GM21619 (cell line): ENCODE results near the gene SMOC2.

Experiments used
- ATAC-seq: cut with Tn5 transposase; IDR thresholded peaks from one replicate; pipeline ENCODE4 v1.9.1; 2021; ENCODE audit not compliant: unreplicated experiment

SMOC2 gene

GRCh38 chr6:168442646-168443045, 1.7 kb downstream of the SMOC2 start:
- no peak for ATAC-seq

GRCh38 chr6:168447282-168447681, 6.3 kb downstream of the SMOC2 start:
- no peak for ATAC-seq

- ATAC-seq = no peak
Observed at GRCh38 chr6:168447700-168448099, 6.7 kb downstream of the SMOC2 start.

- no peak for ATAC-seq
Observed at GRCh38 chr6:168448243-168448855, 7.4 kb downstream of the SMOC2 start.

GRCh38 chr6:168450917-168451316, 9.9 kb downstream of the SMOC2 start:
- no peak for ATAC-seq

GRCh38 chr6:168451805-168452517, 11.0 kb downstream of the SMOC2 start:
- ATAC-seq = no peak

GRCh38 chr6:168452685-168453377, 11.8 kb downstream of the SMOC2 start:
- no peak for ATAC-seq

- no peak for ATAC-seq
Observed at GRCh38 chr6:168455847-168456530, 15.0 kb downstream of the SMOC2 start.

GRCh38 chr6:168456907-168457652, 16.1 kb downstream of the SMOC2 start:
- ATAC-seq = no peak

GRCh38 chr6:168457653-168457934, 16.6 kb downstream of the SMOC2 start:
- ATAC-seq = no peak

GRCh38 chr6:168458101-168458500, 17.1 kb downstream of the SMOC2 start:
- ATAC-seq = no peak

GRCh38 chr6:168459572-168459971, 18.6 kb downstream of the SMOC2 start:
- ATAC-seq = no peak

- ATAC-seq = no peak
Observed at GRCh38 chr6:168462289-168462853, 21.4 kb downstream of the SMOC2 start.

- ATAC-seq = no peak
Observed at GRCh38 chr6:168464546-168464945, 23.6 kb downstream of the SMOC2 start.

GRCh38 chr6:168468045-168468444, 27.1 kb downstream of the SMOC2 start:
- no peak for ATAC-seq

- no peak for ATAC-seq
Observed at GRCh38 chr6:168469521-168469920, 28.5 kb downstream of the SMOC2 start.

GRCh38 chr6:168469926-168470325, 28.9 kb downstream of the SMOC2 start:
- ATAC-seq = no peak

- ATAC-seq = no peak
Observed at GRCh38 chr6:168472363-168472762, 31.4 kb downstream of the SMOC2 start.

GRCh38 chr6:168473197-168473596, 32.2 kb downstream of the SMOC2 start:
- no peak for ATAC-seq

- ATAC-seq = no peak
Observed at GRCh38 chr6:168475188-168476013, 34.4 kb downstream of the SMOC2 start.
